ENCODE results near the gene SLC37A1. TPM values are rescaled to one million over a fixed set of nuclear protein-coding genes. Genes with fewer than 3 reads are reported as not detected.

The SLC37A1 gene
- total RNA-seq (2014; rRNA removed): 34.2 and 38.3 TPM in 2 replicates
- percentile 78 among the genes with signal in this experiment for Bru-seq, nascent RNA
- percentile 74 among the genes with signal in this experiment for BruChase-seq, experiment 1, labeled RNA remaining after a 6-hour chase
- BruChase-seq, experiment 2, labeled RNA remaining after a 2-hour chase: percentile 81 among the genes with signal in this experiment
- long read RNA-seq, transcript SLC37A1-201 (20 exons, 3,664 nt): major isoform, 34 of 131 reads
- long read RNA-seq, partial matches to known transcripts: 36 of 131 reads
- long read RNA-seq, other reads (novel, unspliced or antisense): 61 of 131 reads

GRCh38 chr21:42513151-42513984 lies at the start of gene SLC37A1:
Gene SLC37A1 (plus strand): TSS chr21:42513852. CDS start chr21:42518455, 4,603 bp downstream.
- H3F3A ChIP-seq (ENCODE audit: low read length, unreplicated experiment): peaks cover 5% of the 10 kb centered on the region
- H3K36me3 ChIP-seq (ENCODE audit: low read depth, low read length): no peaks in the 10 kb centered on the region
- BruUV-seq (replicated peaks): TSS peak; percentile 29
- ChIA-PET POLR2A (ENCODE audit: unreplicated experiment) (interaction anchor here (0.6 kb wide), 1 partner anchor 10 kb away, joined by 3 read pairs; no protein-coding TSS in a partner anchor), CTCF (no interaction called here)
- H3K9ac ChIP-seq (ENCODE audit: low read length): peak within 1 kb of the TSS; percentile 86
- H4K20me1 ChIP-seq (ENCODE audit: low read length): no peaks in the 10 kb centered on the region
- H3K4me2 ChIP-seq (ENCODE audit: low read length): peak within 1 kb of the TSS; percentile 96
- peak within 1 kb of the TSS; percentile 86 for H2AFZ ChIP-seq (ENCODE audit: low read length)
- H3K9me2 ChIP-seq (replicated peaks; ENCODE audit: low read length): no peaks in the 10 kb centered on the region
- peak; percentile 16 for ATAC-seq
- H3K27me3 ChIP-seq (ENCODE audit: low read length): no peaks in the 10 kb centered on the region
- intact Hi-C loops (cut with micrococcal nuclease): no loop called here
- H3K79me2 ChIP-seq (ENCODE audit: low read length): peaks cover 40% of the 10 kb centered on the region
- H3K9me3 ChIP-seq (ENCODE audit: low read length): no peaks in the 10 kb centered on the region
- peak within 1 kb of the TSS; percentile 92 for H3K27ac ChIP-seq (ENCODE audit: low read length)
- peak within 1 kb of the TSS; percentile 83 for H3K4me3 ChIP-seq (ENCODE audit: low read length)
- peaks cover 36% of the 10 kb centered on the region for H3K4me1 ChIP-seq (ENCODE audit: insufficient read depth, low read length)
- TF ChIP-seq EZH2phosphoT487 (IDR thresholded peaks at IDR 0.05; ENCODE audit: borderline replicate concordance, low read length) (no peak), CTCF (conservative IDR thresholded peaks at IDR 0.05; ENCODE audit: low read depth, low read length) (no peak), EZH2 (IDR thresholded peaks at IDR 0.05; ENCODE audit: low read length, unreplicated experiment) (no peak)
- peak; percentile 44 for DNase-seq

GRCh38 chr21:42463861-42464515 lies 49.7 kb upstream of the SLC37A1 start:
- no peaks in the 10 kb centered on the region for H3F3A ChIP-seq (ENCODE audit: low read length, unreplicated experiment)
- BruUV-seq (replicated peaks): no TSS peak
- H3K27me3 ChIP-seq (ENCODE audit: low read length): no peaks in the 10 kb centered on the region
- peak overlapping the region; percentile 14; the same call in 1 of the 2 replicates for H2AFZ ChIP-seq (ENCODE audit: low read length)
- no peak overlapping the region for H3K9ac ChIP-seq (ENCODE audit: low read length)
- no peak overlapping the region for H3K4me2 ChIP-seq (ENCODE audit: low read length)
- no peak overlapping the region for H3K4me3 ChIP-seq (ENCODE audit: low read length)
- H3K27ac ChIP-seq (ENCODE audit: low read length): no peak overlapping the region
- H3K9me3 ChIP-seq (ENCODE audit: low read length): no peaks in the 10 kb centered on the region
- CTCF ChIA-PET: no interaction called here
- no peaks in the 10 kb centered on the region for H3K36me3 ChIP-seq (ENCODE audit: low read depth, low read length)
- TF ChIP-seq CTCF (conservative IDR thresholded peaks at IDR 0.05; ENCODE audit: low read depth, low read length) (no peak), EZH2 (IDR thresholded peaks at IDR 0.05; ENCODE audit: low read length, unreplicated experiment) (no peak), EZH2phosphoT487 (IDR thresholded peaks at IDR 0.05; ENCODE audit: borderline replicate concordance, low read length) (no peak)
- ATAC-seq (no peak), DNase-seq (peak; percentile 68)
- H3K4me1 ChIP-seq (ENCODE audit: insufficient read depth, low read length): peaks cover 16% of the 10 kb centered on the region
- H4K20me1 ChIP-seq (ENCODE audit: low read length): no peaks in the 10 kb centered on the region
- intact Hi-C loops (cut with micrococcal nuclease): no loop called here
- POLR2A ChIA-PET (ENCODE audit: unreplicated experiment): interaction anchor here (0.7 kb wide), 1 partner anchor 74 kb away, joined by 7 read pairs; no protein-coding TSS in a partner anchor
- H3K9me2 ChIP-seq (replicated peaks; ENCODE audit: low read length): no peaks in the 10 kb centered on the region
- H3K79me2 ChIP-seq (ENCODE audit: low read length): no peaks in the 10 kb centered on the region
